ENCODE results near the gene PUDP.

GRCh38 chrX:7085879-7086278 is 62.1 kb downstream of the PUDP start:
- TF ChIP-seq CTCF (IDR thresholded peaks at IDR 0.05; ENCODE audit: poor library complexity) (no peak), EZH2phosphoT487 (IDR thresholded peaks at IDR 0.05; ENCODE audit: low read depth, severe bottlenecking, unreplicated experiment) (no peak)
